HTERT RPE-1 (cell line): ENCODE data around the gene SHISA9.

Source experiments
- in situ Hi-C: fragments of 300-500 bp; cut with MboI; formaldehyde crosslinking; loops from 4 replicates; pipeline ENCODE4 v1.14.3; 2020; ENCODE audit warnings: low sequenced_read_pairs

The SHISA9 gene

GRCh38 chr16:13110124-13110796 lies 208.9 kb downstream of the SHISA9 start:
- in situ Hi-C loops = no loop called here

GRCh38 chr16:13111747-13112146 lies 210.3 kb downstream of the SHISA9 start:
- in situ Hi-C loops = no loop called here

GRCh38 chr16:13113741-13114140 lies 212.3 kb downstream of the SHISA9 start:
- in situ Hi-C loops = no loop called here

GRCh38 chr16:13118091-13118490 lies 216.7 kb downstream of the SHISA9 start:
- in situ Hi-C loops = no loop called here

GRCh38 chr16:13120091-13120490 lies 218.7 kb downstream of the SHISA9 start:
- in situ Hi-C loops = no loop called here

- in situ Hi-C loops = no loop called here
Measured at GRCh38 chr16:13120557-13120956, 219.2 kb downstream of the SHISA9 start.

GRCh38 chr16:13123991-13124390 lies 222.6 kb downstream of the SHISA9 start:
- in situ Hi-C loops = no loop called here

- in situ Hi-C loops = no loop called here
Measured at GRCh38 chr16:13127144-13127543, 225.7 kb downstream of the SHISA9 start.

- in situ Hi-C loops = no loop called here
Measured at GRCh38 chr16:13130586-13130985, 229.2 kb downstream of the SHISA9 start.

GRCh38 chr16:13134836-13135235 lies 233.4 kb downstream of the SHISA9 start:
- in situ Hi-C loops = no loop called here

GRCh38 chr16:13136901-13137300 lies 235.5 kb downstream of the SHISA9 start:
- in situ Hi-C loops = no loop called here

- in situ Hi-C loops = no loop called here
Measured at GRCh38 chr16:13138528-13138927, 237.1 kb downstream of the SHISA9 start.

GRCh38 chr16:13139661-13140241 lies 238.4 kb downstream of the SHISA9 start:
- in situ Hi-C loops = no loop called here

GRCh38 chr16:13143551-13143950 lies 242.2 kb downstream of the SHISA9 start:
- in situ Hi-C loops = no loop called here

GRCh38 chr16:13146829-13147228 lies 245.4 kb downstream of the SHISA9 start:
- in situ Hi-C loops = no loop called here

- in situ Hi-C loops = no loop called here
Measured at GRCh38 chr16:13148294-13148693, 246.9 kb downstream of the SHISA9 start.

GRCh38 chr16:13148836-13149235 lies 247.4 kb downstream of the SHISA9 start:
- in situ Hi-C loops = no loop called here

- in situ Hi-C loops = no loop called here
Measured at GRCh38 chr16:13150181-13150885, 248.9 kb downstream of the SHISA9 start.

GRCh38 chr16:13153696-13154095 lies 252.3 kb downstream of the SHISA9 start:
- in situ Hi-C loops = no loop called here

- in situ Hi-C loops = no loop called here
Measured at GRCh38 chr16:13154799-13155198, 253.4 kb downstream of the SHISA9 start.

GRCh38 chr16:13155377-13155776 lies 254.0 kb downstream of the SHISA9 start:
- in situ Hi-C loops = no loop called here

GRCh38 chr16:13155780-13156179 lies 254.4 kb downstream of the SHISA9 start:
- in situ Hi-C loops = no loop called here
